ENCODE results near the gene EIF4ENIF1.
"Not testable (repeated sequence)": the region's sequence is repeated elsewhere in the genome, so short reads cannot be mapped to it uniquely, and the experiment has no call there.

Gene EIF4ENIF1, protein sequence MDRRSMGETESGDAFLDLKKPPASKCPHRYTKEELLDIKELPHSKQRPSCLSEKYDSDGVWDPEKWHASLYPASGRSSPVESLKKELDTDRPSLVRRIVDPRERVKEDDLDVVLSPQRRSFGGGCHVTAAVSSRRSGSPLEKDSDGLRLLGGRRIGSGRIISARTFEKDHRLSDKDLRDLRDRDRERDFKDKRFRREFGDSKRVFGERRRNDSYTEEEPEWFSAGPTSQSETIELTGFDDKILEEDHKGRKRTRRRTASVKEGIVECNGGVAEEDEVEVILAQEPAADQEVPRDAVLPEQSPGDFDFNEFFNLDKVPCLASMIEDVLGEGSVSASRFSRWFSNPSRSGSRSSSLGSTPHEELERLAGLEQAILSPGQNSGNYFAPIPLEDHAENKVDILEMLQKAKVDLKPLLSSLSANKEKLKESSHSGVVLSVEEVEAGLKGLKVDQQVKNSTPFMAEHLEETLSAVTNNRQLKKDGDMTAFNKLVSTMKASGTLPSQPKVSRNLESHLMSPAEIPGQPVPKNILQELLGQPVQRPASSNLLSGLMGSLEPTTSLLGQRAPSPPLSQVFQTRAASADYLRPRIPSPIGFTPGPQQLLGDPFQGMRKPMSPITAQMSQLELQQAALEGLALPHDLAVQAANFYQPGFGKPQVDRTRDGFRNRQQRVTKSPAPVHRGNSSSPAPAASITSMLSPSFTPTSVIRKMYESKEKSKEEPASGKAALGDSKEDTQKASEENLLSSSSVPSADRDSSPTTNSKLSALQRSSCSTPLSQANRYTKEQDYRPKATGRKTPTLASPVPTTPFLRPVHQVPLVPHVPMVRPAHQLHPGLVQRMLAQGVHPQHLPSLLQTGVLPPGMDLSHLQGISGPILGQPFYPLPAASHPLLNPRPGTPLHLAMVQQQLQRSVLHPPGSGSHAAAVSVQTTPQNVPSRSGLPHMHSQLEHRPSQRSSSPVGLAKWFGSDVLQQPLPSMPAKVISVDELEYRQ

DNA sequence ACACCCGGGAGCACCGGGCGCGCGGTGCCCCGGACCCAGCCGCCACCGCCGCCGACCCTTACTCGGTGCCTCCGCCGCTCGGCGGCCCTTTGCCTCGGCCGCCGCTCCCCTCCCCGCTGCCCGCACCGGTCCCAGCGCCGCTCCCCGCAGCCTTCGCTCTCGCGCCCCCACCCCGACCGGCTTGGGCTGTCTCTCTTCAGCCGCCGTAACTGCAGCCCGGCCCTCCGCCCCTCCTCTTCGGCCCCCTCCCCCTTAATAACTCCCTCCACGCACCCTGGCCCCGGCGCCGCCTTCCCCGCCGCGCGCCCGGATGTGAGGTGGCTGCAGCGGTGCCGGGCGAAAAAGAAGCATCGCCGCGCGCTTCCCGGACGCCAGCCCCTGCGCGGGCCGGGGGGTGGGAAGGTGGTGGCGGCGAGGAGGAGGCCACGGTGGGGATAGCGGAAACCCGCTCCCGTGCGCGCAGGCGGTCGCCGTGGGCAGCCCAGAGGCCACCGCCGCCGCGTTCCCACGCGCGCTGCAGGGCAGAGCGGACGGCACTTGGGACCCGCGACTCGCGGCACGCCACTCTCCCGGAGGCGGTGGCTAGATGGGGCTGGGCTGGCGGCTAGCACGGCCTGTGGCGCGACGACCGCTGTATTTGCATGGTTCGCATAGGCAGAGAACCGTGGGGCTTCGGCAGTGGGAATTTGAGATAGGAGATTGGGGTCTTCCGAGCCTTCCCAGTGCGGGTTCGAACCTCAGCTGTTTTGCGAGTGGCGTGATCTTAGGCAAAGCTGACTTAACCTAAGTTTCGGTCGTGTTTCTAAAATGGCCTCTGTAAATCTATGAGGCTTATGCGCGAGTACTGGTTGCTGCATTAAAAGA lies at the start of gene EIF4ENIF1:
Gene EIF4ENIF1 (minus strand): TSS at position 211 of the 864 bp plus-strand sequence. CDS start 1,124 bp downstream, outside the sequence.
- DNase-seq (ENCODE audit: low spot score) = peak; percentile 84

DNA sequence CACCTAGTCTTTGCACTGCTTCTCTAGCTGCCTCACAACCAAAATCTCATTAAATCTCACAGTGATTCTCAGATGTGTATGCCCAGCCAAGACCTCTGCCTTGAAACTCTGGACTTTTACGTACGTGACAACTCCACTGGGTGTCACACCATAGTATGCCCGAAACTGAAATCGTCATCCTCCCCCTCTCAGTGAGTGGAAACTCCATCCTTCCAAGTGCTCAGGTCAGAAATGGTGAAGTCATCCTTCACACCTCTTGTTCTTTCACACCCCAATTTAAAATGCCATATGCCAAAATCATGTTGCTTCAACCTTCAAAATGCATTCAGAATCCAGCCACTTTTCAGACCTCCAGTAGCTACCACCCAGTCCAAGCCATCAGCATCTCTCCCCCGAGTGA lies 49.2 kb upstream of the EIF4ENIF1 start:
- no peak for DNase-seq (ENCODE audit: low spot score)

DNA sequence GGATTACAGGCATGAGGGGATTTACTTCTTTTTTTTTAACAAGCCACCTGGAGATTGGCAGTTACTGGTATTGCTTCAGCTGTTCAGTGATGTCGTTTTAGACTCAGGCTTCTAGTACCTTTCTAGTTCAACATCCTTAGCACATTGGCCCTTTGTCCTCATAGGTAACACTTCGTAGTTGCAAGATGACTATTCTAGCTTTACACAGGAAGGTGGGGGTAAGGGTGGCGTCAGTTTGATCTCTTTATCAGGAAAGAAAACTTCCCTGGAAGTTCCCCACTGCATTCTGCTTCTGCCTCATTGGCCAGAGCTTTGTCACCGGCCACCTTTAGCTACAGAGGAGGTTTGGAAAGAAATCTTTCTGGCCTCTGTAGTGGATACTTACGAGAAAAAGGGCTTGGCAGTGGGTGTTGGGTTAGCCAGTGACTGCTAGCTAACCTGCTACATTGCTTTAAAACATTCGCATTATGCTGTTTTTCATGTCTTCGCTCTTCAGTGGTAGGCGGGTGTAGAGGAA lies 47.4 kb upstream of the EIF4ENIF1 start:
- no peak for DNase-seq (ENCODE audit: low spot score)

DNA sequence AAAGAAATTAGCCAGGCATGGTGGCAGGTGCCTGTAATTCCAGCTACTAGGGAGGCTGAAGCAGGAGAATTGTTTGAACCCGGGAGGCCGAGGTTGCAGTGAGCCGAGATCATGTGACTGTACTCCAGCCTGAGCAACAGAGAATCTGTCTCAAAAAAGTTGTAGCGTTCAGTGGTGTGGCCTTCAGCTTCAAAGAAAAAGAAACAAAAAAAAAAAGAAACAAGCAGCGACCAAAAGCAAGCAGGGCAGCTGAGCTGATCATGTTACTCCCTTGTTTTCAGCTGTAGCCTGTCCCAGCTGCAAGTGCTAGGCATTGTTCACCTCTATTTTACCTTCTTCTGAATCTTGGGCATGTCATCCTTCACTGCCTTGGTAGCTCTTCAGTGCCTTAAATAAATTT lies 43.7 kb upstream of the EIF4ENIF1 start:
- DNase-seq (ENCODE audit: low spot score) = no peak

DNA sequence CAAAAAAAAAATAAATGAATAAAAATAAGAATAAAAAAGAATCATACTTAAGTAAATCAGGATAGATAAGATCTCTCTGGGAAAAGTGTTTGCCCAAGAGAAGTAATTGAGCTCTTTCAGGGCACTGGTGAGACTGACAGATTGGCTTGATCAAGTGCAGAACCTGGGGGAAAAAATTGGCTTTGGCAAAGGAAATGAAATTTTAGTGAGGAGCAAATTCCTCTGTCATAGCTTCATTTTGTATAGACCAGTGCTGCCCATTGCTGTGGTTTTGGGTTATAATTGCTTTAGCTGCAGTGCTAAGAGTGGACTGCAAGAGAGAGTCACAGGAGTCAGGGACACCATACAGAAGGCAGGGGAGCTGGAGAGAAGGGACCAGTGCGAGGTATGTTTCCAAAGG lies 42.4 kb upstream of the EIF4ENIF1 start:
- no peak for DNase-seq (ENCODE audit: low spot score)

DNA sequence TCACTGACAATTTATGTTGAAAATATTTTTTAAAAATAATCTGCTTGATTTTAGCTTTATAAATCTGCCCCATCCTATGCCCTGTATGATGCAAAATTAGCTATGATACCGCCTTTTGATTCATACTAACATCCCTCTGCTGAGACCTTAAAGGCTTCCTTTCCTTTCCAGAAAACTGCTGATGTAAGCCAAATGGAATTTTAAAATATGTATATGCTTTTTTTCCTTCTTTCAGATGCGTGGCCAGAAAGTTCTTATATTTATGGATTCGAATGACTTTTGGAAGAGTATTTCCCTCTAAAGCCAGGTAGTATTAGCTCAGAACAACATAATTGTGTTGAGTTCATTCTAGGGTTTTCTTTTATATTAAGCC lies 41.2 kb upstream of the EIF4ENIF1 start:
- DNase-seq (ENCODE audit: low spot score) = no peak

DNA sequence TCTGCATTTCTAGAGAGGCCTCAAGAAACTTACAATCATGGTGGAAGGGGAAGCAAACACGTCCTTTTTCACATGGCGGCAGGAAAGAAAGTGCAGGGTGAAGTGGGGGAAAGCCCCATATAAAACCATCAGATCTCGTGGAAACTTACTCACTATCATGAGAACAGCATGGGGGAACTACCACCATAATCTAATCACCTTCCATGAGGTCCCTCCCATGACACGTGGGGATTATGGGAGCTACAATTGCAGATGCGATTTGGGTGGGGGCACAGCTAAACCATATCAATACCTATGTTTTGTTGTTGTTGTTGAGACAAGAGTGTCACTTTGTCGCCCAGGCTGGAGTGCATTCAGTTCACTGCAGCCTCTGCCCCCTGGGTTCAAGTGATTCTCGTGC lies 36.6 kb upstream of the EIF4ENIF1 start:
- DNase-seq (ENCODE audit: low spot score) = no peak

DNA sequence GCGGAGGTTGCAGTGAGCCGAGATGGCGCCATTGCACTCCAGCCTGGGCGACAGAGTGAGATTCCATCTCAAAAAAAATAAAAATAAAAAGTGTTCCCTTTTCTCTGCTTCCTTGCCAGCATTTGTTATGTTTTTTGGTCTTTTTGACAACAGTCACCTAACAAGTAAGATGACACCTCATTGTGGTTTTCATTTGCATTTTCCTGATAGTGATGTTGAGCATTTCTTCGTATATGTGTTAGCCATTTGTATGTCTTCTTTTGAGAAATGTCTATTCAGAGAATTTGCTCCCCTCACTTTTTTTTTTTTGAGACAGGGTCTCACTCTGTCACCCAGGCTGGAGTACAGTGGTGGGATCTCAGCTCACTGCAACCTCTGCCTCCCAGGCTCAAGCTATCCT lies 34.5 kb upstream of the EIF4ENIF1 start:
- not testable (repeated sequence) for DNase-seq (ENCODE audit: low spot score)

DNA sequence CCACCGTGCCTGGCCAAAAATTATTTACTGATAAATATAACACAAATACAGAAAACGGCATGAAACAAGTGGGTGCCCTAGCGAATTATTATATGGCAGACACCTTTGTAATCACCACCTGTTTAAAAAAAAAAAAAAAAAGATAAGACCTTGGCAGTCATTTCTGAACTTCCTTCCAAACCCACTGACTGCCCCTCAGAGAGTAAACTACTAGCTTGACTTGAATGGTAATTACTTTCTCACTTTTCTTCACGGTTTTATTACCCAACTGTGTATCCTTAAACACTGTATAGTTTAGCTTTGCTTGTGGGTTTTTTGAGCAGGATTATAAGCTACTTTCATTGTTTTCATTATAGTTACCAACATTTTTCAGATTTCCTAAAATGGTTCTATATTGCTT lies 30.4 kb upstream of the EIF4ENIF1 start:
- no peak for DNase-seq (ENCODE audit: low spot score)

DNA sequence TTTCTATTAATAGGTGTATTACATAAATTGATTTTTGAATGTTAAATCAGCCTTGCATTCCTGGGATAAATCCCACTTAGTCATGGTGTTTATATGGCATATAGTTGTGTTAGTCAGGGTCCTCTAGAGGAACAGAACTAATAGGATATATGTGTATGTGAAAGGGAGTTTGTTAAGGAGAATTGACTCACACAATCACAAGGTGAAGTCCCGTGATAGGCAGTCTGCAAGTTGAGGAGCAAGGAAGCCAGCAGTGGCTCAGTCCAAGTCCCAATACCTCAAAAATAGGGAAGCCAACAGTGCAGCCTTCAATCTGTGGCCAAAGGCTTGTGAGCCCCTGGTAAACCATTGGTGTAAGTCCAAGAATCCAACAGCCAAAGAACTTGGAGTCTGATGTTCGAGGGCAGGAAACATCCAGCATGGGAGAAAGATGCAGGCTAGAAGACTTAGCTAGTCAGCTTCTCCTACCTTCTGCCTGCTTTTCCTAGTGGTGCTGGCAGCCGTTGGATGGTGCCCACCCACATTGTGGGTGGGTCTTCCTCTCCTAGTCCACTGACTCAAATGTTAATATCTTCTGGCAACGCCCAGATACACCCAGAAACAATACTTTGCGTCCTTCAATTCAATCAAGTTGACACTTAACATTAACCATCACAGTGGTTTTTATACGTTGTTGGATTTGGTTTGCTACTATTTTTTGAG lies 19.6 kb upstream of the EIF4ENIF1 start:
- no peak for DNase-seq (ENCODE audit: low spot score)

DNA sequence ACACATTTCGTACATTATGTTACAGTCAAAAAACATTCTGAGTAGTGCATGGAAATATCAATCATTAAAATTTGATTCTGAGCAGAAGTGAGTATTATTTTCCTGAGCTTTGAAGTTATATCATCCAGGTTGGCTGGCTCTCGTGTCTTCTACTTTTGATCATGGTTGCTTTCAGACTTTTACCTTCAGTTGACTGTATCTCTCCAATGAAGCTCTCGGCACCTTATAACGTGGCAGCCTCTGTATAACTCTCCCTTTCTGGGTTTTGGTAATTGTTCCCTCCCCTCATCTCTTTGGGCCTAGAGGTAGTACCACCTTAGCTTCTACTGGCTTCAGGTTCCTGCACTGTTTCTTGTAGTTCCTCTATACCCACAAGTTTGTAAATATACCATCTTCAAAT lies 18.9 kb upstream of the EIF4ENIF1 start:
- no peak for DNase-seq (ENCODE audit: low spot score)

DNA sequence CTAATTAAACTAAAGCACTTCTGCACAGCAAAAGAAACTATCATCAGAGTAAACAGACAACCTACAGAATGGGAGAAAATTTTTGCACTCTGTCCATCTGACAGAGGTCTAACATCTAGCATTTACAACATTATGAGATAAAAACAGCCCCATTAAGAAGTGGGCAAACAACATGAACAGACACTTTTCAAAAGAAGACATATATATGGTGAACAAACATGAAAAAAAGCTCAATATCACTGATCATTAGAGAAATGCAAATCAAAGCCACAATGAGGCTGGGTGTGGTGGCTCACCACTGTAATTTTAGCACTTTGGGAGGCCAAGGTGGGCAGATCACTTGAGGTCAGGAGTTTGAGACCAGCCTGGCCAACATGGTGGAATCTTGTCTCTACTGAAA lies 17.9 kb upstream of the EIF4ENIF1 start:
- DNase-seq (ENCODE audit: low spot score) = not testable (repeated sequence)

DNA sequence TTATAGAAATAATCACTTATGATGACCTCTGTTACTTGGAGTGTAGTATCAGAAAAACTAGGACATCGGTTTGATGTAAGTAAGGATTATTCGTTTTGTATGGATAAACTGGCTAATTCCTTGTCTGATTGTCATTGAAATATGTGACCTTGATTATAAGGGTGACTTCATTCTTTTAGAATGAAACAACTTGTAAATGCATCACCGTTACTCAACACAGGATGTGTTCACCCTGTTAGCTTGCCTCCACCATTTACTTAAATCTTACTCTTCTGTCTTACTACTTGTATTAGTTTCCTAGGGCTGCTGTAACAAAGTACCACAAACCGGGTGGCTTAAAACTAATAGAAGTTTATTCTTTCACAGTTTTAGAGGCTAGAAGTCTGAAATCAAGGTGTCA lies 14.6 kb upstream of the EIF4ENIF1 start:
- DNase-seq (ENCODE audit: low spot score) = no peak

DNA sequence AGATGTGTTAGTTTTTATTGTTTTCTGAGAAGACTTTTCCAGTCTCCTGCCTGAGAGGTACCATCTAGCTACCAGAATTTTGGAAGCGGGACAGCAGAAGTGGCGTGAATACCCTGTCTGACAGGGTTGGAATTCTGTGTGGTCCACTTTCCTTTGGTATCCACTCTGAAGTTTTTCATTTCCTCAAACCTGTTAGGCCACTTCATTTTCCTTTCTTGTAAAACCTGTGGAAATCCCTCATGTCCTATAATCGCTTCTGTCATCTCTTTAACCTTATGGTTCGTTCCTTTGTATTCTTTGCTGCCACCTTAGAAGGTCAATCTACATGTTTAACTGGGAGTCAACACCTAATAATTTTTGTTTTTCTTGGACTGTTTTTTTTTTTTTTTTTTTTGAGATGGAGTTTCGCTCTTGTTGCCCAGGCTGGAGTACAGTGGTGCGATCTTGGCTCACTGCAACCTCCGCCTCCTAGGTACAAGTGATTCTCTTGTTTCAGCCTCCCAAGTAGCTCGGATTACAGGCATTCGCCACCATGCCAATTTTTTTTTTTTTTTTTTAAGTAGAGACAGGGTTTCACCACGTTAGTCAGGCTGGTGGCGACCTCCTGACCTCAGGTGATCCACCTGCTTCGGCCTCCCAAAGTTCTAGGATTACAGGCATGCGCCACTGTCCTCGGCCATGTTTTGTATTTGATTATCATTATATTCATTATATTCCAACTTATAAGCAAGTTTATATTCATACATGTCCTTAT lies 13.7 kb upstream of the EIF4ENIF1 start:
- DNase-seq (ENCODE audit: low spot score) = no peak

DNA sequence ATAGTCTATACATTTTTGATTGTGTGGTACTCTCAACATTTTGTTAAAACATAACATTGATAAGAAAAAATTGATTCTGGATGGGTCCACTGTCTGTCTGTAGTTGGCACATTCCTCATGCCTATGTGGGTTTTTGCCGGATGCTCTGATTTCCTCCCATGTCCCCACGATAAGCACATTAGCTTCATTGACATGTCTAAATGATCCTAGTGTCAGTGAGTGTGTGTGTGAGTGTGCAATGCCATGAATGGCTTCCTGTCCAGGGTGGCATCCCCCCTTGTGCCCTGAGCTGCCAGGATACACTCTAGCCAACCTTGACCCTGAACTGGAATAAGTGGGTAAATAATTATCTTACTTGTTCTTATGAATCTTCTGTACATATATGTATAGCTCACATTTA lies 12.1 kb upstream of the EIF4ENIF1 start:
- DNase-seq (ENCODE audit: low spot score) = no peak

DNA sequence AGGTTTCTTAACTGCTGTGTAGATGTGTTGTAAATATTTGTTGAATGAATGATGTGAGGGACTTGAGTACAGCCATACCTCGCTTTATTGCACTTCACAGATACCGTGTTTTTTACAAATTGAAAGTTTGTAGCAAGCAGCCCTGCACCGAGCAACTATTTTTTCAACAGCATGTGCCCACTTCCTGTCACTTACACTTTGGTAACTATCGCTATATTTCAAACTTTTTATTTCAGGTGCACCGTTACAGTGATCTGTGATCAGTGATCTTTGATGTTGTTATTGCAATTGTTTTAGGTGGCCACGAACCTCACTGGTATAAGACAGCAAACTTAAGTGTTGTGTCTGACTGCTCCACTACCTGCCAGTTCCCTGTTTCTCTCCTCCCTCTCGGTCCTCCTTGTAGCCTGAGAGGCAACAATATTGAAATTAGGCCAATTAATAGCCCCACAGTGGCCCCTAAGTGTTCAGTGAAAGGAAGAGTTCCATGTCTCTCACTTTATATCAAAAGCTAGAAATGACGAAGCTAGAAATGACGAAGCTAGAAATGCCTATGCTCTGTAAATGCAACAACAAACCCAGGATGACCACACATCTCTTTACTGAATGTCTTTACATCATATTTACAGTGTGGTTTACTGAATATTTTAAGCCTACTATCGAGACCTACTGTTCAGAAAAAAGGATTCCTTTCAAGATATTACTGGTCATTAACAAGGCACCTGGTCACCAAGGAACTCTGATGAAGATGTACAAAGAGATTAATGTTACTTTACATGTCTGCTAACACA lies 7.7 kb upstream of the EIF4ENIF1 start:
- DNase-seq (ENCODE audit: low spot score) = no peak

DNA sequence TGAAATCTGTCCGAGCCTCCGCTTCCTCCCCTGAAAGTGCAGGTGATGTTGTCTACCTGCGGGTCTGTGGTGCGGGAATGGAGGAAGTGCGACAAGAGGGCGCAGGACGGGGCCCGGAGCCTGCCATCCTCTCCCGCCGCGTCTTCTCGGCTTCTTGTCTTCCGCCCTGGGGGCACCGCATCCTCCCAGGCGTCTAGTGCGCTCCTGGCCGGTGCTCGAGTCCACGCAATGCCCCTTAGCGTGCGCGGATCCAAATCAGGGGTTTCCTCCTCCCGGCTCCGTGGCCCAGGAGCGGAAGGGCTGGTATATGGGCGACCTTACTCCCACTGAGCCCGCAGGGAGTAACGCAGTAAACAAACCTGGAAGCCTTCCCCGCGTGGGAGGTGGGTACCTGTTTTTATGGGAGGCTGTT lies 7.1 kb upstream of the EIF4ENIF1 start:
- DNase-seq (ENCODE audit: low spot score) = peak; percentile 26

DNA sequence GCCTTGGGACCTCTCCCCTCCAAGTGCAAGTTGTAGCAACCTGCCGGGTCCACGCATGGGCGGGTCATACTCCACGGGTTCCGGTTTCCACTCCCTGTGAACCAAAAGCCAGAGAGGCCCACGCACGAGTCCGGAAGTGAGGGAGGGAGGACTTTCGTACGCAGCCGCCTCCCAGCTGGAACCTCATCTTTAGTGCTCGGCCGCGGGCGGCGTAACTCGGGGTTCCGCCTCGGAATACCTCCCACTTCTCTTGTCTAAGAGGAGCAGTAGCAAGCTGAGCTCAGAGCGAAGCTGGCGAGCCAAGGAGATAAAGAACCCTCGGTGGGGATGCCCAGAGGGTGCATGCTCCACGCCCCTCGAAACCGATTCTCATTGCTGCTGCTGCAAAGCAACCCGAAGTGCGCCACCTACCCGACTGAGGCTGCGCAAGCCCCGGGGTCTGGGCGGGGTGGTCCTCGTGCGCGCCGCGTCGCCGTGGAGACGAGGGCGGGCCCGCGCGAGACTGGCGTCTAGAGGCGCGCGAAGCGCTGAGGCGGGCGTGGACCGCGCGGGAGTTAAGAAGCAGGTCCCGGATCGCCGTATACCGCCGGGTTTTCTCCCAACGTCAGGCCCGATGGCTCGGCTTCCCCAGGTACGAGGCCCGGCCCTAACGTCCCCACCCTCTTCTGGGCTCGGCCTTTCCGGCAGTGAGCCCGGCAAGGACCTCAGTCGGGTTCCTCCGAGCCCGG lies 6.5 kb upstream of the EIF4ENIF1 start, which contains the start of gene SFI1:
Gene SFI1 (plus strand): TSS at position 530 of the 728 bp plus-strand sequence. CDS start 11,749 bp downstream, outside the sequence.
- peak; percentile 91 for DNase-seq (ENCODE audit: low spot score)

DNA sequence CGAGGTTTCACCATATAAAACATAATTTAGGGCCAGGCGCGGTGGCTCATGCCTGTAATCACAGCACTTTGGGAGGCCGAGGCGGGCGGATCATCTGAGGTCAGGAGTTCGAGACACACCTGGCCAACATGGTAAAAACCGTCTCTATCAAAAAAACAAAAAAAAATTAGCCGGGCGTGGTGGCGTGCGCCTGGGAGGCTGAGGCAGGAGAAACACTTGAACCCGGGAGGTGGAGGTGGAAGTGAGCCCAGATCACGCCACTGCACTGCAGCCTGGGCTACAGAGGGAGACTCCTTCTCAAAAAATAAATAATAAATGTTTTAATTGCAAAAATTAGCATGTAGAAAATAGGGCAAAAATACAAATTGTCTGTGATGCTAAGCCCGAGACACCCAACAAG lies 5.7 kb upstream of the EIF4ENIF1 start:
- no peak for DNase-seq (ENCODE audit: low spot score)

Measured in germinal center (tissue), 1 donor.